Airway epithelial cell (primary cell): ENCODE results near the gene NKPD1. TPM values are rescaled to one million over a fixed set of nuclear protein-coding genes. Genes with fewer than 3 reads are reported as not detected.

Source experiments
- total RNA-seq: library from RNA; depleted of rRNA; stranded (reverse); fragments of >200 nt; gene quantifications from 2 replicates; pipeline ENCODE4 v1.2.3, GENCODE V29; 2015

Gene NKPD1
- total RNA-seq = 2.3 and 2.6 TPM in 2 replicates

GRCh38 chr19:45160870-45161737, at the start of gene NKPD1:
Gene NKPD1 (minus strand): TSS chr19:45160982. CDS start chr19:45160150, 832 bp downstream.

GRCh38 chr19:45178262-45179071, 17.7 kb upstream of the NKPD1 start, which contains the start of gene BLOC1S3:
Gene BLOC1S3 (plus strand): TSS chr19:45178784. CDS start chr19:45179297, 513 bp downstream.

GRCh38 chr19:45177817-45178261, 17.1 kb upstream of the NKPD1 start, which contains the start of gene TRAPPC6A:
Gene TRAPPC6A (minus strand): TSS chr19:45178237. CDS start chr19:45178218, 19 bp downstream.

Other genes with a start within 250 kb of the NKPD1 start
- gene APOC1, start 246.4 kb downstream of the NKPD1 start, total RNA-seq = 5.4 and 10.5 TPM in 2 replicates
- not detected in 2 replicates for gene APOC4, start 218.7 kb downstream of the NKPD1 start, total RNA-seq
- not detected in 2 replicates for gene APOC2, start 214.9 kb downstream of the NKPD1 start, total RNA-seq
- gene CLPTM1, start 205.6 kb downstream of the NKPD1 start, total RNA-seq = 36.0 and 62.6 TPM in 2 replicates
- gene RELB, start 159.5 kb downstream of the NKPD1 start, total RNA-seq = 4.8 and 8.2 TPM in 2 replicates
- 24.7 and 31.9 TPM in 2 replicates for gene CLASRP, start 121.9 kb downstream of the NKPD1 start, total RNA-seq
- gene ZNF296, start 84.5 kb downstream of the NKPD1 start, total RNA-seq = 0.98 and 4.7 TPM in 2 replicates
- 26.5 and 42.6 TPM in 2 replicates for gene GEMIN7, start 81.7 kb downstream of the NKPD1 start, total RNA-seq
- 36.9 and 41.9 TPM in 2 replicates for gene PPP1R37, start 67.8 kb downstream of the NKPD1 start, total RNA-seq
- 10.2 and 15.7 TPM in 2 replicates for gene TRAPPC6A, start 17.3 kb upstream of the NKPD1 start, total RNA-seq
- 11.4 and 13.3 TPM in 2 replicates for gene BLOC1S3, start 17.8 kb upstream of the NKPD1 start, total RNA-seq
- gene EXOC3L2, start 84.4 kb upstream of the NKPD1 start, total RNA-seq = 0.21 and 0.46 TPM in 2 replicates
- 17.9 and 26.0 TPM in 2 replicates for gene MARK4, start 90.3 kb upstream of the NKPD1 start, total RNA-seq
- gene CKM, start 161.9 kb upstream of the NKPD1 start, total RNA-seq = not detected in 2 replicates
- gene KLC3, start 179.8 kb upstream of the NKPD1 start, total RNA-seq = 50.2 and 51.0 TPM in 2 replicates
- 22.2 and 24.0 TPM in 2 replicates for gene ERCC2, start 209.6 kb upstream of the NKPD1 start, total RNA-seq
- gene PPP1R13L, start 244.1 kb upstream of the NKPD1 start, total RNA-seq = 64.0 and 90.9 TPM in 2 replicates
- 14.9 and 15.9 TPM in 2 replicates for gene POLR1G, start 245.7 kb upstream of the NKPD1 start, total RNA-seq